Neural progenitor cell (in vitro differentiated cells): Measurements from ENCODE around the gene NSMCE1. TPM values are rescaled to one million over a fixed set of nuclear protein-coding genes. Genes with fewer than 3 reads are reported as not detected.

ENCODE experiments used
- DNase-seq: peaks from one replicate; pipeline ENCODE4 v3.0.0-alpha.2; 2016; ENCODE audit warnings: low spot score
- H2AFZ ChIP-seq: fragments of 200-600 bp; sonication (generic); replicated peaks from 2 replicates; pipeline ENCODE4 v1.6.1; 2016; ENCODE audit warnings: antibody characterized with exemption
- H3F3A ChIP-seq: fragments of 200-600 bp; sonication (generic); 2 replicates; pipeline ENCODE4 v1.6.1; 2016; ENCODE audit warnings: antibody characterized with exemption, low read depth
- H3K27ac ChIP-seq: fragments of 200-600 bp; sonication (generic); 2 replicates; pipeline ENCODE4 v1.5.1; 2016; ENCODE audit warnings: mild to moderate bottlenecking
- H3K27me3 ChIP-seq: fragments of 200-600 bp; sonication (generic); 2 replicates; pipeline ENCODE4 v1.6.1; 2016; ENCODE audit warnings: mild to moderate bottlenecking, moderate library complexity
- H3K36me3 ChIP-seq: fragments of 200-600 bp; sonication (generic); 2 replicates; pipeline ENCODE4 v1.5.1; 2016
- H3K4me1 ChIP-seq: fragments of 200-600 bp; sonication (generic); 2 replicates; pipeline ENCODE4 v1.6.1; 2016; ENCODE audit warnings: mixed run types
- H3K4me2 ChIP-seq: fragments of 200-600 bp; sonication (generic); 2 replicates; pipeline ENCODE4 v1.6.1; 2016
- H3K4me3 ChIP-seq: fragments of 200-600 bp; sonication (generic); 2 replicates; pipeline ENCODE4 v1.5.1; 2016
- H3K79me2 ChIP-seq: fragments of 200-600 bp; sonication (generic); 2 replicates; pipeline ENCODE4 v1.6.1; 2016; ENCODE audit warnings: low read depth
- H3K9ac ChIP-seq: fragments of 200-600 bp; sonication (generic); 2 replicates; pipeline ENCODE4 v1.6.1; 2016
- H3K9me3 ChIP-seq: fragments of 200-600 bp; sonication (generic); 2 replicates; pipeline ENCODE4 v1.5.1; 2016; ENCODE audit warnings: low read depth
- H4K20me1 ChIP-seq: fragments of 200-600 bp; sonication (generic); 2 replicates; pipeline ENCODE4 v1.6.1; 2016; ENCODE audit warnings: low read depth
- H3K27ac Mint-ChIP-seq: 3 replicates; pipeline ENCODE4 v1.8.0; 2021; ENCODE audit warnings: mixed read lengths
- H3K27me3 Mint-ChIP-seq: 2 replicates; pipeline ENCODE4 v1.8.0; 2022; ENCODE audit warnings: low read depth, mild to moderate bottlenecking, inconsistent platforms, moderate library complexity, mixed read lengths; ENCODE audit not compliant: insufficient read depth
- H3K36me3 Mint-ChIP-seq: 3 replicates; pipeline ENCODE4 v1.8.0; 2021; ENCODE audit warnings: mixed read lengths
- H3K4me1 Mint-ChIP-seq: 3 replicates; pipeline ENCODE4 v1.8.0; 2021; ENCODE audit warnings: mixed read lengths
- H3K4me3 Mint-ChIP-seq: 3 replicates; pipeline ENCODE4 v1.8.0; 2021; ENCODE audit warnings: mild to moderate bottlenecking, moderate library complexity, mixed read lengths
- H3K9me3 Mint-ChIP-seq: 3 replicates; pipeline ENCODE4 v1.8.0; 2020; ENCODE audit warnings: mixed read lengths
- CTCF ChIP-seq: fragments of 200-600 bp; sonication (generic); IDR thresholded peaks from 2 replicates; pipeline ENCODE4 v1.5.1; 2017; ENCODE audit warnings: antibody characterized with exemption, mild to moderate bottlenecking
- EZH2 ChIP-seq: fragments of 200-600 bp; sonication (generic); IDR thresholded peaks from 2 replicates; pipeline ENCODE4 v1.6.1; 2017; ENCODE audit warnings: antibody characterized with exemption, mild to moderate bottlenecking, moderate library complexity
- EZH2phosphoT487 ChIP-seq: fragments of 200-600 bp; sonication (generic); IDR thresholded peaks from 2 replicates; pipeline ENCODE4 v1.6.1; 2017; ENCODE audit warnings: antibody characterized with exemption
- total RNA-seq: library from RNA; depleted of rRNA; stranded (reverse); fragments of >200 nt; gene quantifications from 2 replicates; pipeline ENCODE4 v1.2.3, GENCODE V29; 2015; ENCODE audit warnings: low replicate concordance

NSMCE1 gene
- total RNA-seq, 1 donor from 2014 or later = 83.4 TPM

- no peak for TF ChIP-seq CTCF
- TF ChIP-seq EZH2 = no peak
- no peak for TF ChIP-seq EZH2phosphoT487
- H3K27me3 ChIP-seq = no peaks in the 10 kb centered on the region
- no peaks in the 10 kb centered on the region for H3K79me2 ChIP-seq
- H3K4me1 ChIP-seq = no peaks in the 10 kb centered on the region
- Mint-ChIP-seq H3K27ac (peak overlapping the region; percentile 67), H3K27me3 (peaks cover 4% of the 10 kb centered on the region), H3K9me3 (peaks cover 3% of the 10 kb centered on the region), H3K36me3 (no peaks in the 10 kb centered on the region), H3K4me1 (peaks cover 11% of the 10 kb centered on the region), H3K4me3 (no peak overlapping the region)
- H2AFZ ChIP-seq = no peak overlapping the region
- H3K36me3 ChIP-seq = no peaks in the 10 kb centered on the region
- DNase-seq = no peak
- no peak overlapping the region for H3K27ac ChIP-seq
- no peak overlapping the region for H3K9ac ChIP-seq
- no peak overlapping the region for H3K4me2 ChIP-seq
- no peaks in the 10 kb centered on the region for H3F3A ChIP-seq
- no peaks in the 10 kb centered on the region for H4K20me1 ChIP-seq
- no peaks in the 10 kb centered on the region for H3K9me3 ChIP-seq
- no peak overlapping the region for H3K4me3 ChIP-seq
Observed at GRCh38 chr16:27286451-27286850, 17.9 kb upstream of the NSMCE1 start.

GRCh38 chr16:27285676-27286196 lies 17.2 kb upstream of the NSMCE1 start:
- Histone ChIP-seq H3K36me3 (no peaks in the 10 kb centered on the region), H3K27ac (no peak overlapping the region), H3K79me2 (no peaks in the 10 kb centered on the region), H4K20me1 (no peaks in the 10 kb centered on the region), H3F3A (no peaks in the 10 kb centered on the region), H3K27me3 (no peaks in the 10 kb centered on the region), H3K4me1 (no peaks in the 10 kb centered on the region), H3K9me3 (no peaks in the 10 kb centered on the region), H3K9ac (no peak overlapping the region), H3K4me2 (no peak overlapping the region), H3K4me3 (no peak overlapping the region), H2AFZ (no peak overlapping the region)
- H3K4me1 Mint-ChIP-seq = peaks cover 12% of the 10 kb centered on the region
- peak overlapping the region; percentile 67 for H3K27ac Mint-ChIP-seq
- H3K4me3 Mint-ChIP-seq = no peak overlapping the region
- TF ChIP-seq CTCF (no peak), EZH2 (no peak), EZH2phosphoT487 (no peak)
- H3K9me3 Mint-ChIP-seq = peaks cover 3% of the 10 kb centered on the region
- DNase-seq = no peak
- H3K36me3 Mint-ChIP-seq = no peaks in the 10 kb centered on the region
- peaks cover 4% of the 10 kb centered on the region for H3K27me3 Mint-ChIP-seq

GRCh38 chr16:27284865-27285675 lies 16.5 kb upstream of the NSMCE1 start:
- Histone ChIP-seq H3K4me3 (no peak overlapping the region), H3K9ac (no peak overlapping the region), H4K20me1 (no peaks in the 10 kb centered on the region), H3K27ac (no peak overlapping the region), H3K36me3 (no peaks in the 10 kb centered on the region), H3F3A (no peaks in the 10 kb centered on the region), H3K9me3 (no peaks in the 10 kb centered on the region), H3K27me3 (no peaks in the 10 kb centered on the region), H3K79me2 (no peaks in the 10 kb centered on the region), H3K4me1 (no peaks in the 10 kb centered on the region), H2AFZ (no peak overlapping the region), H3K4me2 (no peak overlapping the region)
- TF ChIP-seq CTCF (no peak), EZH2 (no peak), EZH2phosphoT487 (no peak)
- no peak for DNase-seq
- no peak overlapping the region for H3K27ac Mint-ChIP-seq
- H3K27me3 Mint-ChIP-seq = peaks cover 4% of the 10 kb centered on the region
- peaks cover 12% of the 10 kb centered on the region for H3K4me1 Mint-ChIP-seq
- no peak overlapping the region for H3K4me3 Mint-ChIP-seq
- H3K36me3 Mint-ChIP-seq = no peaks in the 10 kb centered on the region
- peaks cover 3% of the 10 kb centered on the region for H3K9me3 Mint-ChIP-seq
